Right ventricle myocardium superior (tissue), 1 donor: Measurements from ENCODE around the gene NSUN6. TPM values are rescaled to one million over a fixed set of nuclear protein-coding genes. Genes with fewer than 3 reads are reported as not detected.

Experiments
- ATAC-seq: fragments of 200-7000 bp; cut with Tn5 transposase; one replicate; pipeline ENCODE4 v1.9.1; 2020; ENCODE audit warnings: mild to moderate bottlenecking; ENCODE audit not compliant: poor library complexity
- DNase-seq: peaks from one replicate; pipeline ENCODE4 v3.0.0-alpha.2; 2020
- intact Hi-C: fragments of 100-400 bp; cut with DNase I; formaldehyde crosslinking; loops from one replicate; pipeline ENCODE4 v1.11.2; 2022
- long read RNA-seq: library from polyadenylated mRNA; unstranded; transcript quantifications from one replicate; pipeline ENCODE4 v2.0.0, GENCODE V29; 2021
- total RNA-seq: library from RNA; stranded (reverse); fragmentation: NEBNext Ultra II Directional; extraction: Animal tissue kit (Norgen Biotek cat#: 25700); gene quantifications from one replicate; pipeline ENCODE4 v1.2.1, GENCODE V29; 2021
- donor health status: DM: no; HTN: yes; CAD: no; lungs with severe emphysema.

The NSUN6 gene, protein sequence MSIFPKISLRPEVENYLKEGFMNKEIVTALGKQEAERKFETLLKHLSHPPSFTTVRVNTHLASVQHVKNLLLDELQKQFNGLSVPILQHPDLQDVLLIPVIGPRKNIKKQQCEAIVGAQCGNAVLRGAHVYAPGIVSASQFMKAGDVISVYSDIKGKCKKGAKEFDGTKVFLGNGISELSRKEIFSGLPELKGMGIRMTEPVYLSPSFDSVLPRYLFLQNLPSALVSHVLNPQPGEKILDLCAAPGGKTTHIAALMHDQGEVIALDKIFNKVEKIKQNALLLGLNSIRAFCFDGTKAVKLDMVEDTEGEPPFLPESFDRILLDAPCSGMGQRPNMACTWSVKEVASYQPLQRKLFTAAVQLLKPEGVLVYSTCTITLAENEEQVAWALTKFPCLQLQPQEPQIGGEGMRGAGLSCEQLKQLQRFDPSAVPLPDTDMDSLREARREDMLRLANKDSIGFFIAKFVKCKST
- total RNA-seq = 9.3 TPM
- long read RNA-seq, partial matches to known transcripts = 0 of 7 reads
- long read RNA-seq, other reads (novel, unspliced or antisense) = 5 of 7 reads

DNA sequence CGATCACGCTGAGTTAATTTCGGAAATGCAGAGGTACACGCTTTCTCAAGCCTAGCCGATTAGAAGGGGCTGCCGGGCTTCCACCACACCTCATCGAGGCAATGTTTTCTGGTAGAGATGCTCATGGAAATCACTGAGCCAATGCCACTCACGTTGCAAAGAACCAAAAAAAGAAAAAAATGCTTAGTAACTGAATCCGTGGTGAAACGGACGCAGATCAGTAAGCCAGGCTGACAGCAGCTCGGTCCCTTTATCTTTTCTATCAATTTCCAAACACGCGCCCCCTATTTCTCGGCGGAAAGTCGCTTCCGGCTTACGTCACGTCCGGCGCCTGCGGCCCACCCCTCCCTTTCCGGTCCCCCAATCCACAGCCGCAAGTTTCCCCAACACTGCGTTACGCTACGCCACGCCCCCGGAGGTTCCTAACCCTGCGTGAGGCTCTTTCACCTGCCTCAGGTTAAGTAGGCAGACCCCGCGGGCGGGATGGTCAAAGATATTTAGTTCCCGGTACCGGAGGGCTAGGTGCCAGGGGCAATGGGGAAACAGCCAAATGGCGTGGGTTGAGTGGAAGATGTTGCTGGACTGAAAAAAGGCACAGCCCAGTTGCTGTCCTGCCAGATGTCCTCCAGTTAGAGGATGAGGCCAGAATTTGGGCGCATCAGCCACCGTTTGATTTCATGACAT lies at the start of gene NSUN6:
Gene NSUN6, minus strand, starts transcription at position 264 of the 684 bp plus-strand sequence. CDS start 384 bp downstream, outside the sequence.
- ATAC-seq = peak; percentile 99
- DNase-seq = peak; percentile 94
- intact Hi-C loops = loop anchor here (10.0 kb wide), 1 partner anchor 307 kb away; no protein-coding TSS in a partner anchor

DNA sequence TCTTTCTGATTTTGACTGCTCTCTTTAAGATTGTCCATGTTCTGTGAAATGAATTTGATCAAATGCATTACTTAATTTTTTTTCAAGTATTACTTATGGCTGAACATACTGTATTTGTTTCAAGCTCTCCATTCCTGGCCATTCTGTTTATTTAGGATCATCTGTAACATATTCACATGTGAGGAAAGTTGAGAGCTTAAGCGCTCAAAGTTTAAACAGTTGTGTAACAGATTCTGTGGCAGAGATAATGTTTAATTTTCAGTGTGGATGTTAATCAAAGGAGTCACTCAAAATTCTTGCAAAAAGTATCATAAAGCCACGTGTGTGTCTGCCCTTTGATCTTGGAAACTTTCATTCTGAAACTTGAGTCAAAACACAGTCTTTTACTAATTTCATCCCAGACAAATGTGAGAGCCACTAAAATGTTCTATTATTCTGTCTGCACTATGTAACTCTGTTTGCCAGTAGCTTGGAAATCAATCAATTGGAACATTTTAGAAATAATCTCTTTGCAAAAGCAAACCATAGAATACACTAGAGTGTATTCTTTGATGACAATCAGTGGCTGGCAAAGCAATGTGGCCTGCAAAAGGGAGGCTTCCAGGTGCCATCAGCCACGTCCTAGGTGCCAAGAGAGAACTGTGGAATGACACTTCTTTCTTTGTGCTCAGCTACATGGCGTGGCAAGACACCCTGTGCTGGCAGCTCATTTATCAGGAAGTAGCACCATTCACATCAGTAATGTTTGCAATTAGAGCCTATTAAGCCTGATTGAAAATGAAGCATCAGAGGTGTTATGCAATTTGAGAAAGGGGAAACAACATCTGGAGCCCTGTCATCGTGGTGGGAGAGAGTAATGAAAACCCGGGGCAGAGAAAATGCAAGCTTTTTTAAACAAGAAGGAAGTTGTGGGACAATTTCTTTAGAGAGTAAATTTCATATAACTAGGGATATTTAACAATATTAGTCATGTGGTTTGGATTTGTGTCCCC lies 48.8 kb upstream of the NSUN6 start:
- intact Hi-C loops = no loop called here
- DNase-seq (no peak), ATAC-seq (no peak)

DNA sequence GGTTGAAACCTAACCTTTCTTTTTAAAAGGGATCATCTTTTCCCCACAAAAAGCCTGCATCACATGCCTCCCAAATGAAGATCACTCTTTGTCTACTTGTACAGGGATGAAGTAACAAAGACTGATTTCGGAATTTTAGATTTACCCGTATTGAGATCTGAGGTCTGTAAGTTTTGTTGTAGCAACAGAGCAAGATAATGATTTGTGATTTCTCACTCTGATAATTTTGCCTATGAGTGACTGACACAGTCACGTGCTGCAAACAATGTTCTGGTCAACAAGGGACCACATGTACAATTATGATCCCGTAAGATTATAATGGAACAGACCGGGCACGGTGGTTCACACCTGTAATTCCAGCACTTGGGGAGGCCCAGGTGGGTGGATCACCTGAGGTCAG lies 39.2 kb upstream of the NSUN6 start:
- intact Hi-C loops = no loop called here
- no peak for DNase-seq
- ATAC-seq = no peak

DNA sequence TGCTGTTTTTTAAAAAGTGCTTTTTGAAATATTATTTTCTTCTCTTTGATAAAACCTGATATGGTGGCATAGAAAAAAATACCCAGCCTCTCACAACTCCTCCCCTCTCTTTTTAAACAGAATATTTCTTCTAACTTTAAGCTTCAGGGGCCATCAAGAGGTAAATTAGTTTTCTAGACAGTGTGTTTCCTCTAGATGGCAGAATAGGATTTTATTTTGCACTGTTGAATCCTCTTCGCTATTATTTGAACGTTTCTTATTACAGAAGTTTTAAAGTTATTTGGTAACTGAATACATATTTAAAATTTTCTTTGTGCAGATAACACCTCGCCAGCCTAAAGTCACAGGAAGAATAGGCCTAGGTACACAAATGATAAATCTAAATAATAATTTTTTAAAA lies 38.1 kb upstream of the NSUN6 start:
- intact Hi-C loops = no loop called here
- DNase-seq (no peak), ATAC-seq (no peak)

DNA sequence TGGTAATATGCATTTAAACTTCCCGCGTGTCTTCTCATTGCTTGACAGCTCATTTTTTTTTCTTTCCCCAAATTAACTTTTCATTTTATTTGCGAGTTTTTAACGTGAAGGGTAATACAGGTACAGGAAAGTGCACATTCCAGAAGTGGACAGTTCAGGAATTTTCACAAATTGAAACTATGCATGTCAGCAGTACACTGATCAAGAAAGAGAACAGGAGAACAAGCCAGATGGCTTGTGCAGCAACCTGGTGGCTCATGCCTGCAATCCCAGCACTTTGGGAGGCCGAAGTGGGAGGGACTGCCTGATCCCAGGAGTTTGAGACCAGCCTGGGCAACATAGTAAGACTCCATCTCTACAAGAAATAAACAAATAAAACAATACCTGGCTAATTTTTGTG lies 36.3 kb upstream of the NSUN6 start:
- DNase-seq (no peak), ATAC-seq (no peak)
- intact Hi-C loops = no loop called here

DNA sequence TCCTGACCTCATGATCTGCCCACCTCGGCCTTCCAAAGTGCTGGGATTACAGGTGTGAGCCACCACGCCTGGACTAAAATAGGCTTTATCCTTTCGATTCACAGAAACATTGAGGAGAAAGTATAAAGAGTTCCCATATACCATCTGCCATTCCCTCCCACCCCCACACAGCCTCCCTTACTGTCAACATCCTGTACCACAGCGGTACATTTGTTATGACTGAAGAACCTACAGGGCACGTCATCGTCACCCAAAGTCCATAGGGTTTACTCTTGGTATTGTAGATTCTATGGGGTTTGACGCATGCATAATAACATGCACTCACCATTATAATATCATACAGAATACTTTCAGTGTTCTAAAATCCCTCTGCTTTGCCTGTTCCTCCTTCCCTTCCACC lies 35.8 kb upstream of the NSUN6 start:
- intact Hi-C loops = no loop called here
- ATAC-seq (no peak), DNase-seq (no peak)

DNA sequence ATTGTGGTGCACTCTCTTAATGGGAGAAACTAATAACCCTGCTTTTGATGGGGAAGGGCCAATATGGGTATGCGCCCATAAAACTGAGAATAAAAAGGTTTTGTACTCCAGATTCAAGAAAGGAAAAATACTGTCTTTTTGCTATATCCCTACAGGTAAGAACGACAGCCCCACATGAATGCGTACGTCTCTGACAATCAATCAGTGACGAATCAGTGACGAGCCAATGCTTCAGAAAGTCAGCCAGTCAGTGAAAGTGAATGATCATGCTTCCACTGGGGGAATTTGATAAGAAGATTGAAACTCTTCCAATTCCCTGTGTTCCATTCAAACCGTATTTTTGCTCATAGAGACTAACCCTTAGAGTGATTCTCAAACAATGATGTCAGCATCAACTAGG lies 34.2 kb upstream of the NSUN6 start:
- ATAC-seq (no peak), DNase-seq (no peak)
- intact Hi-C loops = no loop called here

DNA sequence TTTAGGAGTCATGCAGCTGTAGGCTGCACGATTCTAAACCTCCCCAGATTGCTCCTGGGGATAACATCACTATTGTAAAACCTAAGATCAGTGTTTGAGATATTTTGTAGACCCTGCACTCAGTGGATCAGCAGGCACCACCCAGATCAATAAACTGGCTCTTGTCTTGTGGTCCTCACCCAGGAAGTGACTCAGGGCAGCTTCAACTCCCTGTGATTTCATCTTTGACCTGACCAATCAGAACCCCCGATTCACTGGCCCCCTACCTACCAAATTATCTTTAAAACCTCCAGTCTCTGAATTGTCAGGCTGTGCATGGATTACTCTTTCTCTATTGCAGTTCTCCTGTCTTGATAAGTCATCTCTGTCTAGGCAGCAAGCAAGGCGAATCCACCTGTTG lies 33.6 kb upstream of the NSUN6 start:
- no peak for DNase-seq
- ATAC-seq = no peak
- intact Hi-C loops = no loop called here

DNA sequence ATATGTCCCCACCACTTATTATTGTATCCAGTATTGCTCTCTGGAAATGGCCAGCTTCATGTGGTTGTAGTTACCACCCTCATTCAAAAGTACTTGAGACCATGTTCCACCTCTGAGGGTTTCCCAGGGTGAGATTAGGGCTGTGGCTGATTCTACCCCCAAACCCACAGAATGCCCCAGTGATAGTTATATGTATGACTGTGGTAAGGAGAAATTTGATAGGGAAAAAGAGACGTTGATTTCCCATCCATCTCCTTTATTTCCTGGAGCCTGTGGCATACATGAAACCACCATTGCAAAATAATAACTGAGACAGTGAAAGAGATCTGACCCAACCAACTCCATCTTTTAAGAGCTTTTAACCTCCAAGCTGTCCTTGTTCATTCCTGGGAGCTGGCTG lies 33.0 kb upstream of the NSUN6 start:
- intact Hi-C loops = no loop called here
- no peak for DNase-seq
- no peak for ATAC-seq

DNA sequence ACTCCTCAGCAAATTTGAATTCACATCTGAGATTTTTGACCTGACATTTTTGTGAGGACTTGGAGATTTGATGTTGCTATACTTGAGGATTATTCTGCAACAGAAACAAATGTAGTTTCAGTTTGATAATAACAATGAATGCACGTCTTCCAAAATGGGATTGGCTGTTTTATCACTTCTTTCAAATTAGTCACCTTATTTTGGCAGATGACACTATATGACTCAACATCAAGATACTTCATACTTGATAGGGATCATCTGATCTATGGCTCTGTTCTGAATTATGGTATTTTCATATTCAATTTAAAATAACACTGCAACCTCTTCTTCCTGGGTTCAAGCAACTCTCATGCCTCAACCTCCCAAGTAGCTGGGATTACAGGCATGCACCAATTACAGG lies 32.0 kb upstream of the NSUN6 start:
- ATAC-seq (no peak), DNase-seq (no peak)
- intact Hi-C loops = no loop called here

DNA sequence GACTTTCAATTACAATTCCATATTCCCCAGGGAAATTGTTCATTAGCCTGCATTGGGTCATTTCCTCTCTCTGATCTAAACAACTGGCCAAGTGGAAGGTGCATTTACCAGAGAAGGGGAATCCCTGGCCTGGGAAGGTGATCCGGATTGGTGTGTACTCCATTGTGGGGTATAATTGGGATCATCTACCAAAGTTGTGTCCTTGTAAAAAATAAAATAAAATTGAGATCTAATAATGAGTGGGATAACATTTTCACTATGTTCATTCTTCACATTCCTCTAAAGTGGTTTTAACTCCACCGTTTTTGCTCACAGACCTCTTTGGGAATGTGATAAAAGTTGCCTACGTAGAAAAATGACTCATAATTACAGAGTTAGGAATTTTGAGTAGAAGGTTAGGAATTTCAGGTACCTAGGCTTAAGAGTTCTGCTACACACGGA lies 30.6 kb upstream of the NSUN6 start:
- ATAC-seq (no peak), DNase-seq (no peak)
- intact Hi-C loops = no loop called here

DNA sequence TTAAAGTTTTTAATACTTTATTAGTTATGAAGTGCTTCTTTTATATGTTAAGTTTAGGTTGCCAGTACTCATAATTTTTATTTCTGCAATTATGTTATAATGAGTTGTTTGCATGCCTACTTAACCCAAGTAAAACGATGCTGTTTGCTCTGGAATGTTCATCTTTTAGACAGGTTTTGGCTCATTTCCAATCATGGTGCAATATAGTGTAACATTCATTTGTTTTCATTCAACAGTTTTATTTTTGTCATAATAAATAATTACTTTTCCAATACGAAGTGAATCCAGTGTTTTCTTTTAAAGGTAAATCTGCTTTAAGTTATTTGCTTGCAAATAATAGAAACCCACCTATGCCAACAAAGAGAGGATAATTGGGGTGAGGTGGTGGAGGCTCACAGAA lies 30.0 kb upstream of the NSUN6 start:
- DNase-seq = no peak
- intact Hi-C loops = no loop called here
- no peak for ATAC-seq

DNA sequence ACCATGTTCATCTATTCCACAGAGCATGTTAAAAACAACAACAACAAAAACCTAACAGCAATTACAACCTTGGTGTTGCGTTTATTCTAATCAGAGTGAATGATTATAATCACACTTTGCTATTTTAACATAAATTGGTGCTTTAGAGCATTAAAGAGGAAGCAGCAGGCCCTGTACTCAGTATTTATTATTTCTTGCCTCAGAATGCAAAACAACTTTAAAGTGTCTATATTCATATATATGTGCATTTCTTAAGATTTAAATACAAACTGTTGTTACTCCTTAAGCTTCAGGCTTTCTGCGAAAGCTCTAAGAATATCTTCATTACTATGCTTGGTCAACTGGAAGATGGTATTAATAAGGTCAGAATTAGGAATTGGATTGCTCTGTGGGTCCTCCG lies 29.4 kb upstream of the NSUN6 start:
- DNase-seq (no peak), ATAC-seq (no peak)
- intact Hi-C loops = no loop called here

DNA sequence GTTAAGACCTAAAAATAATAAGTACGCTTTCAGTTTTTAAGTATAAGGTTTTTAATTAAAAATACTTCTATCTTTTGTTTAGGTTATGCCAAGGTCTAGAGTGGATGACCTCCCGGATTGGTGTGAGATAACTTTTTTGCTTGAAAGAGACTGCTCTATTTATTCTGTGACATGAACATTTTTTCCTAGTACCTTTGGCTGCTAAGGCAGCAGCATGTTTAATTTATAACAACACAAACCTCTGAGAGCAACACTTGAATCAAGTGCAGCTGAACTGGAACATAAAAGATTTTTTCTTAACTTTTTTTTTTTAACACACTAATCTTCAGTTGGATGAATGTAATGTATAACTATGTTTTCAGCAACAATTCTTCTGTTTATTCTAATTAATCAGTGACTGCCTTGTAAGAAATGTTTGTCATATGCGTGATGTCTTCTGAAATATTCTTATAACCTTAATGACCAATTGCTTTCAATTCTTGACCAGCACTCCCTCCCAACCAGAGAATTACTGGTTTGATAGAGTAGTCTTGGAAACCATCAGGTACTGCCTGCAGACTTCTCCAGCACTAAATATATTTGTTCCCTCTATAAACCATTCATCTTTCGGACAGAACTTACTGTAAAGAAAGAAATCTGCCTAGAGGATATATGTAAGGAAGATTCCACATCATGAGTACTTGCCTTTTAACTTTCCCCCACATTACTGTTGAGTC lies 23.9 kb upstream of the NSUN6 start:
- DNase-seq = no peak
- intact Hi-C loops = no loop called here
- ATAC-seq = no peak

DNA sequence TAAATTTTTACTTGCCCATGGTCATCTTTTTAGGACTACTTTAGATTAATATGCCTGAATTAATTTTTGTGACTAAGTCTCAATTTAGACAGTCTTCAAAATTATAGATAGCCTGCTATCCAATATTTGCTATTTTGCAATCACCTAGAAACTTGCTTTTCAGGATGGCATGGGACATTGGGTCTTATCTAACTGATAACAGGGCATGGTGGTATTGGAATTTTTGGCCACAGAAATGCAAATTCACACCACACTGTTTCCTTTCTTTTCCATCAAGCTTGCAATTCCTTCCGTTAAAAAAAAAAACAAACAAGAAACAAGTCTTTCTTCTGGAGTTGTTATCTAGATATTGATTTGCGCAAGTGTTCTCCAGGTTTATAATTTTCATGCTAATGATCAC lies 16.6 kb upstream of the NSUN6 start:
- no peak for DNase-seq
- intact Hi-C loops = no loop called here
- ATAC-seq = no peak

DNA sequence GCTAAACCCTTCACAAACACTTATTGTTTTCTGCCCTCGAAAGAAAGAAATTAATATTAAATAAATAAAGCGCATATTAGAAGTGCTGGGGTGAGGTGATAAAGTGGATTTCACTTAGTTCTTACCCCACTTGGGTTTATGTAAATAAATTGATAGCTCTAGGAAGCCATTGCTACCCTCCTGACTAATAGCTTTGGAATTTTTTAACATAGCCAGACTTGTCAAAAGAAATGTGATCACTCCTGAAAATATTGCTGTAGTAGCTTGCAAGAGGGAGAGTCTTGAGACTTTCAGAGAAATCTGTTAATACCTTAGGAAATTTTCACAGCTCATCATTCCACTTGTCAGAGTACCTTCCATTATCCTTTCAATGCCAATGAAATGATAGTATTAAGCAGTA lies 15.4 kb upstream of the NSUN6 start:
- no peak for DNase-seq
- intact Hi-C loops = no loop called here

DNA sequence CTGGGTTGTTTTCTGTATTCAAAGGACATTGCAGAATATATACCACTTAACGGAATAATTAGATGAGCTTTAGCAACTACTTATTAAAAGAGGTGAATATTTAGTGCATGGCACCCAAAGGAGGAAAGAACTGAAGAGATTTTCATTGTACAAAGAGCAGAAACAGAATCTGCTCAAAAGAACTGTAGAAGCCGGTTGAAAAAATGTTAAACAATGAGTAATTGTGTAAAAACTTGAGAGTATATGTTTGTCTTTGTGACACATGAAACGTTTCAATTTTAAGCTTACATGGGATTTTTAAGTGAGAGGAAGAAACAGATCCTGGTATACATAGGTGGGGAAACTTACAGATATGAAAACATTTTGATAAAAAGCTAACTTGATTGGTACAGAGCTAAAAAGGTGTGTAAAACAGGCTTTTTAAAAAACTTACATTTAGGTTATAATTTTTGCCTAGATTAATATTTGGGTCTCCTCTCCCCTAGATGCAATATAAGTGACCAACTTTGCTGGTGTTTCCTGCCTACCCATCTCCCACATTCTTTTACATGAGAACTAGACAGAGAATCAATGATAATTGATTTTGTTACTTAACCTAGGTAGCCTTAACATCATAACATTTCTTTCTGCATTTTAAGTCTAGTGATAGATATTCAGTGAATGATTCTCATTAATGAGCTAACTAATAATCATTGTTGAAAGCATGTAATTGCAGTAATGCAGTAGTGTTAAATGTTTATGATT lies 14.6 kb upstream of the NSUN6 start:
- ATAC-seq = no peak
- intact Hi-C loops = no loop called here
- DNase-seq = no peak

More for the DNA sequence above, 15.4 kb upstream of the NSUN6 start:
- ATAC-seq = no peak
